K562 (cell line): Measurements from ENCODE around the gene INTS6L. TPM values are rescaled to one million over a fixed set of nuclear protein-coding genes. Genes with fewer than 3 reads are reported as not detected.

Experiments used
- CBX3 ChIP-seq, 2 experiments: IDR thresholded peaks; 1 replicate in 1 of 2; 2 replicates in 1 of 2; pipeline ENCODE4 v1.6.1; 2012; ENCODE audit warnings: inconsistent platforms in 2 of 2, low read length in 2 of 2, borderline replicate concordance in 1 of 2, control low read depth in 1 of 2
- CHD2 ChIP-seq: IDR thresholded peaks from 2 replicates; pipeline ENCODE4 v1.6.1; 2011; ENCODE audit warnings: low read depth, low read length
- E2F3 ChIP-seq: fragments of 250-450 bp; sonication (Bioruptor Pico); IDR thresholded peaks from 2 replicates; pipeline ENCODE4 v1.4.0; 2020; ENCODE audit warnings: mild to moderate bottlenecking
- MCM5 ChIP-seq: fragments of 450-650 bp; IDR thresholded peaks from 2 replicates; pipeline ENCODE4 v1.6.1; 2016; ENCODE audit warnings: low read depth
- MTA2 ChIP-seq: fragments of 450-650 bp; IDR thresholded peaks from 2 replicates; pipeline ENCODE4 v1.6.1; 2016; ENCODE audit warnings: low read depth
- MXI1 ChIP-seq: IDR thresholded peaks from 2 replicates; pipeline ENCODE4 v1.6.1; 2011; ENCODE audit warnings: low read depth, mild to moderate bottlenecking, improper control_type of control experiment, low read length
- NR2C2 ChIP-seq, 2 experiments: fragments of 200-800 bp in 1 of 2; sonication (Bioruptor generic) in 1 of 2; sonication (generic) in 1 of 2; formaldehyde crosslinking in 1 of 2; IDR thresholded peaks; 2 replicates each; pipeline versions ENCODE4 v1.6.1 to v1.8.0; 2016 to 2022; ENCODE audit warnings: mild to moderate bottlenecking in 1 of 2, missing compliant biosample characterization in 1 of 2, missing genetic modification characterization in 1 of 2, missing genetic modification reagents in 1 of 2
- PHB2 ChIP-seq: fragments of 450-650 bp; IDR thresholded peaks from 2 replicates; pipeline ENCODE4 v1.6.1; 2017; ENCODE audit warnings: low read depth
- RBM17 ChIP-seq: fragments of 200-400 bp; formaldehyde crosslinking; IDR thresholded peaks from 2 replicates; pipeline ENCODE4 v1.6.1; 2017; ENCODE audit warnings: low read depth, mild to moderate bottlenecking, low read length, borderline replicate concordance
- ZFP30 ChIP-seq: fragments of 250-450 bp; sonication (Bioruptor Pico); IDR thresholded peaks from 2 replicates; pipeline ENCODE4 v1.8.0; 2022; ENCODE audit warnings: moderate library complexity, mild to moderate bottlenecking, inconsistent platforms, borderline replicate concordance
- ZNF79 ChIP-seq: fragments of 250-450 bp; sonication (Bioruptor Pico); IDR thresholded peaks from 2 replicates; pipeline ENCODE4 v1.4.0; 2020; ENCODE audit warnings: low read depth, mild to moderate bottlenecking, moderate library complexity
- polyA plus RNA-seq, 8 experiments: library from polyadenylated mRNA; depleted of rRNA in 4 of 8; stranded (reverse) in 5 of 8; unstranded in 3 of 8; fragments of >200 nt; fragmentation: Nextera tagmentation in 2 of 8; fragmentation: Illumina TruSeq in 1 of 8; extraction: Ambion mirVana in 2 of 8; extraction: Trizol in 1 of 8; gene quantifications; 2 replicates each; pipeline versions ENCODE4 v1.2.1 to v1.2.3, GENCODE V29; 2011 to 2014; ENCODE audit warnings: inconsistent platforms in 1 of 8, missing spikeins in 1 of 8
- total RNA-seq, 7 experiments: library from RNA; depleted of rRNA in 6 of 7; stranded (reverse); fragments of >200 nt in 6 of 7; fragmentation: Illumina TruSeq in 2 of 7; extraction: Trizol in 2 of 7; gene quantifications; 2 replicates each; pipeline versions ENCODE4 v1.2.1 to v1.2.3, GENCODE V29; 2011 to 2021; ENCODE audit warnings: low replicate concordance in 1 of 7
- TF ChIP-seq, protein P1 (sequence below): fragments of 450-650 bp; formaldehyde crosslinking; IDR thresholded peaks from 2 replicates; pipeline ENCODE4 v1.4.0; 2020; ENCODE audit warnings: mild to moderate bottlenecking, mixed read lengths
- TF ChIP-seq, protein P2 (sequence below): fragments of 250-450 bp; sonication (Bioruptor Pico); IDR thresholded peaks from 2 replicates; pipeline ENCODE4 v1.8.0; 2021; ENCODE audit warnings: moderate library complexity, mild to moderate bottlenecking, inconsistent platforms
- TF ChIP-seq, protein P3 (sequence below): fragments of 450-650 bp; formaldehyde crosslinking; IDR thresholded peaks from 2 replicates; pipeline ENCODE4 v1.4.0; 2020; ENCODE audit warnings: mild to moderate bottlenecking, moderate library complexity
- TF ChIP-seq, protein P4 (sequence below): IDR thresholded peaks from 2 replicates; pipeline ENCODE4 v1.6.1; 2014; ENCODE audit warnings: antibody characterized with exemption
- TF ChIP-seq, protein P5 (sequence below): sonication (generic); formaldehyde crosslinking; IDR thresholded peaks from 2 replicates; pipeline ENCODE4 v1.8.0; 2022; ENCODE audit warnings: missing genetic modification reagents, mild to moderate bottlenecking, borderline replicate concordance
- TF ChIP-seq, protein P6 (sequence below): fragments of 450-650 bp; IDR thresholded peaks from 2 replicates; pipeline ENCODE4 v1.7.0; 2016; ENCODE audit warnings: borderline replicate concordance

INTS6L gene
- total and polyA plus RNA-seq, 9 of the 15 experiments (the other 6 are each of a cell fraction or from before 2014, with no cell fraction given) = 6.1 to 44.9 (median 21.9) TPM

DNA sequence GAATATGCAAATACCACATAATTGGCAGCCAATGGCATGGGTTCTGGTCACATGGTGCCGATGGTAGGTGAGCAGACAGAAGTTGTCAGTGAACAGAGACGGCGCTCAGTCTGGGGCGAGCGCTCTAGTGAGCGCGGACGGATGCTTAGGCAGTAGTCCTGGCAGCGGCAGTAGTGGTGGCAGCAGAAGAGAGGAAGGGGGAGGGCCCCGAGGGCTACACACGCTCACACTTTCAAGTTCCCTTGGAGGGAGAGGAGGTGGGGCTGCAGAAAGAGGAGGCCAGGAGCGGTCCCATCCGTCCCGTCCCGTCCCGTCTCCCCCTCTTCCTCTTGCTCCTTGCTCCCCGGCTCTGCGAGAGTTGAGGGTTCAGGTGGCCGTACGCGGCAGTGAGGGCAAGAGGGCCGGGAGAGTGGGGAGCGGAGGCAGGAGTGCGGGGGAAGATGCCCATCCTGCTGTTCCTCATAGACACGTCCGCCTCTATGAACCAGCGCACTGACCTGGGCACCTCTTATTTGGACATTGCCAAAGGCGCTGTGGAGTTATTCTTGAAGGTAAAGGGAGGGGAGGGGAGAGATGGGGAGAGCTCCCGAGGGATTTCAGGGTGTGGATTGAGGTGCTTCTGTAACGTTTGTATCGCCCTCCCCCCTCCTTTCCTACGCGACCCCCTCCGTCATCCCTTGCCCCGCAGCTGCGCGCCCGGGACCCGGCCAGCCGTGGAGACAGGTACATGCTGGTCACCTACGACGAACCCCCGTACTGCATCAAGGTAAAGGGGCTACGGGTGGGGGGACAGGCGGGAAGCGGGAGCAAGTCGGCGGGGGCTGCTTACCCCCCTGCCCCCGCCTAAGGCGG lies at the start of gene INTS6L (continued):
- TF ChIP-seq, protein P1, sequence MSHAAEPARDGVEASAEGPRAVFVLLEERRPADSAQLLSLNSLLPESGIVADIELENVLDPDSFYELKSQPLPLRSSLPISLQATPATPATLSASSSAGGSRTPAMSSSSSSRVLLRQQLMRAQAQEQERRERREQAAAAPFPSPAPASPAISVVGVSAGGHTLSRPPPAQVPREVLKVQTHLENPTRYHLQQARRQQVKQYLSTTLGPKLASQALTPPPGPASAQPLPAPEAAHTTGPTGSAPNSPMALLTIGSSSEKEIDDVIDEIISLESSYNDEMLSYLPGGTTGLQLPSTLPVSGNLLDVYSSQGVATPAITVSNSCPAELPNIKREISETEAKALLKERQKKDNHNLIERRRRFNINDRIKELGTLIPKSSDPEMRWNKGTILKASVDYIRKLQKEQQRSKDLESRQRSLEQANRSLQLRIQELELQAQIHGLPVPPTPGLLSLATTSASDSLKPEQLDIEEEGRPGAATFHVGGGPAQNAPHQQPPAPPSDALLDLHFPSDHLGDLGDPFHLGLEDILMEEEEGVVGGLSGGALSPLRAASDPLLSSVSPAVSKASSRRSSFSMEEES = peak; percentile 60
- TF ChIP-seq, protein P2, sequence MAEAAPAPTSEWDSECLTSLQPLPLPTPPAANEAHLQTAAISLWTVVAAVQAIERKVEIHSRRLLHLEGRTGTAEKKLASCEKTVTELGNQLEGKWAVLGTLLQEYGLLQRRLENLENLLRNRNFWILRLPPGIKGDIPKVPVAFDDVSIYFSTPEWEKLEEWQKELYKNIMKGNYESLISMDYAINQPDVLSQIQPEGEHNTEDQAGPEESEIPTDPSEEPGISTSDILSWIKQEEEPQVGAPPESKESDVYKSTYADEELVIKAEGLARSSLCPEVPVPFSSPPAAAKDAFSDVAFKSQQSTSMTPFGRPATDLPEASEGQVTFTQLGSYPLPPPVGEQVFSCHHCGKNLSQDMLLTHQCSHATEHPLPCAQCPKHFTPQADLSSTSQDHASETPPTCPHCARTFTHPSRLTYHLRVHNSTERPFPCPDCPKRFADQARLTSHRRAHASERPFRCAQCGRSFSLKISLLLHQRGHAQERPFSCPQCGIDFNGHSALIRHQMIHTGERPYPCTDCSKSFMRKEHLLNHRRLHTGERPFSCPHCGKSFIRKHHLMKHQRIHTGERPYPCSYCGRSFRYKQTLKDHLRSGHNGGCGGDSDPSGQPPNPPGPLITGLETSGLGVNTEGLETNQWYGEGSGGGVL (CRISPR knock-in tag) = no peak
- TF ChIP-seq RBM17 (no peak), E2F3 (CRISPR knock-in tag) (no peak), CBX3 (IDR thresholded peaks at IDR 0.05; ENCODE audit: borderline replicate concordance in 1 of 2, low read length in 2 of 2) (no peak), MTA2 (no peak), NR2C2 (CRISPR knock-in tag; IDR thresholded peaks at IDR 0.05) (no peak), NR2C2 (tag; IDR thresholded peaks at IDR 0.05) (no peak), ZNF79 (CRISPR knock-in tag) (no peak), CHD2 (no peak), MCM5 (no peak), PHB2 (no peak), ZFP30 (CRISPR knock-in tag) (no peak), MXI1 (no peak)
- TF ChIP-seq, protein P3, sequence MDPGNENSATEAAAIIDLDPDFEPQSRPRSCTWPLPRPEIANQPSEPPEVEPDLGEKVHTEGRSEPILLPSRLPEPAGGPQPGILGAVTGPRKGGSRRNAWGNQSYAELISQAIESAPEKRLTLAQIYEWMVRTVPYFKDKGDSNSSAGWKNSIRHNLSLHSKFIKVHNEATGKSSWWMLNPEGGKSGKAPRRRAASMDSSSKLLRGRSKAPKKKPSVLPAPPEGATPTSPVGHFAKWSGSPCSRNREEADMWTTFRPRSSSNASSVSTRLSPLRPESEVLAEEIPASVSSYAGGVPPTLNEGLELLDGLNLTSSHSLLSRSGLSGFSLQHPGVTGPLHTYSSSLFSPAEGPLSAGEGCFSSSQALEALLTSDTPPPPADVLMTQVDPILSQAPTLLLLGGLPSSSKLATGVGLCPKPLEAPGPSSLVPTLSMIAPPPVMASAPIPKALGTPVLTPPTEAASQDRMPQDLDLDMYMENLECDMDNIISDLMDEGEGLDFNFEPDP (CRISPR knock-in tag) = no peak
- TF ChIP-seq, protein P4, sequence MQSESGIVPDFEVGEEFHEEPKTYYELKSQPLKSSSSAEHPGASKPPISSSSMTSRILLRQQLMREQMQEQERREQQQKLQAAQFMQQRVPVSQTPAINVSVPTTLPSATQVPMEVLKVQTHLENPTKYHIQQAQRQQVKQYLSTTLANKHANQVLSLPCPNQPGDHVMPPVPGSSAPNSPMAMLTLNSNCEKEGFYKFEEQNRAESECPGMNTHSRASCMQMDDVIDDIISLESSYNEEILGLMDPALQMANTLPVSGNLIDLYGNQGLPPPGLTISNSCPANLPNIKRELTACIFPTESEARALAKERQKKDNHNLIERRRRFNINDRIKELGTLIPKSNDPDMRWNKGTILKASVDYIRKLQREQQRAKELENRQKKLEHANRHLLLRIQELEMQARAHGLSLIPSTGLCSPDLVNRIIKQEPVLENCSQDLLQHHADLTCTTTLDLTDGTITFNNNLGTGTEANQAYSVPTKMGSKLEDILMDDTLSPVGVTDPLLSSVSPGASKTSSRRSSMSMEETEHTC = no peak
- TF ChIP-seq, protein P5, sequence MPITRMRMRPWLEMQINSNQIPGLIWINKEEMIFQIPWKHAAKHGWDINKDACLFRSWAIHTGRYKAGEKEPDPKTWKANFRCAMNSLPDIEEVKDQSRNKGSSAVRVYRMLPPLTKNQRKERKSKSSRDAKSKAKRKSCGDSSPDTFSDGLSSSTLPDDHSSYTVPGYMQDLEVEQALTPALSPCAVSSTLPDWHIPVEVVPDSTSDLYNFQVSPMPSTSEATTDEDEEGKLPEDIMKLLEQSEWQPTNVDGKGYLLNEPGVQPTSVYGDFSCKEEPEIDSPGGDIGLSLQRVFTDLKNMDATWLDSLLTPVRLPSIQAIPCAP (CRISPR knock-in tag) = no peak
- TF ChIP-seq, protein P6, sequence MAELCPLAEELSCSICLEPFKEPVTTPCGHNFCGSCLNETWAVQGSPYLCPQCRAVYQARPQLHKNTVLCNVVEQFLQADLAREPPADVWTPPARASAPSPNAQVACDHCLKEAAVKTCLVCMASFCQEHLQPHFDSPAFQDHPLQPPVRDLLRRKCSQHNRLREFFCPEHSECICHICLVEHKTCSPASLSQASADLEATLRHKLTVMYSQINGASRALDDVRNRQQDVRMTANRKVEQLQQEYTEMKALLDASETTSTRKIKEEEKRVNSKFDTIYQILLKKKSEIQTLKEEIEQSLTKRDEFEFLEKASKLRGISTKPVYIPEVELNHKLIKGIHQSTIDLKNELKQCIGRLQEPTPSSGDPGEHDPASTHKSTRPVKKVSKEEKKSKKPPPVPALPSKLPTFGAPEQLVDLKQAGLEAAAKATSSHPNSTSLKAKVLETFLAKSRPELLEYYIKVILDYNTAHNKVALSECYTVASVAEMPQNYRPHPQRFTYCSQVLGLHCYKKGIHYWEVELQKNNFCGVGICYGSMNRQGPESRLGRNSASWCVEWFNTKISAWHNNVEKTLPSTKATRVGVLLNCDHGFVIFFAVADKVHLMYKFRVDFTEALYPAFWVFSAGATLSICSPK = no peak
